RWPE1 (cell line): ENCODE measurements around the gene PRRX2.

Experiments
- CTCF ChIA-PET: fragments of 350-600 bp; sonication (Branson Sonifier 250); formaldehyde crosslinking; extraction: SDS; loops from one replicate; lab custom pipeline; 2021; lab: Yijun Ruan, JAX
- POLR2A ChIA-PET: fragments of 400-600 bp; formaldehyde crosslinking; extraction: SDS; loops from one replicate; lab custom pipeline; 2020; ENCODE audit warnings: antibody characterized with exemption; ENCODE audit not compliant: low non-redundant PET; lab: Yijun Ruan, JAX
- DNase-seq: peaks from one replicate; pipeline ENCODE4 v3.0.0; 2012; ENCODE audit warnings: low spot score
- H3K27ac ChIP-seq: fragments of 450-650 bp; 2 replicates; pipeline ENCODE4 v1.5.1; 2017
- CTCF ChIP-seq: fragments of 450-650 bp; conservative IDR thresholded peaks from 2 replicates; pipeline ENCODE4 v1.5.1; 2017; ENCODE audit warnings: low read depth, mild to moderate bottlenecking

PRRX2 gene

GRCh38 chr9:129749575-129749974 is 84.1 kb downstream of the PRRX2 start:
- H3K27ac ChIP-seq = peak overlapping the region; percentile 81
- POLR2A ChIA-PET = no interaction called here
- TF ChIP-seq CTCF = no peak

GRCh38 chr9:129750013-129750638 is 84.7 kb downstream of the PRRX2 start:
- peak overlapping the region; percentile 81 for H3K27ac ChIP-seq
- ChIA-PET POLR2A (no interaction called here), CTCF (interaction anchor here (0.5 to 2.0 kb wide), 6 partner anchors 12 to 476 kb away, joined by 3 to 20 read pairs (median 4); no protein-coding TSS in a partner anchor)
- peak; percentile 94 for DNase-seq
- no peak for TF ChIP-seq CTCF

More at GRCh38 chr9:129749575-129749974, 84.1 kb downstream of the PRRX2 start:
- CTCF ChIA-PET = interaction anchor here (0.5 to 1.8 kb wide), 8 partner anchors 12 to 476 kb away, joined by 3 to 8 read pairs (median 4); no protein-coding TSS in a partner anchor
- DNase-seq = no peak

GRCh38 chr9:129751841-129752801 is 86.7 kb downstream of the PRRX2 start:
- peak overlapping the region; percentile 81 for H3K27ac ChIP-seq
- TF ChIP-seq CTCF = no peak
- ChIA-PET POLR2A (interaction anchor here (1.1 kb wide), 1 partner anchor 21 kb away, joined by 3 read pairs; no protein-coding TSS in a partner anchor), CTCF (interaction anchor here (0.5 to 2.0 kb wide), 12 partner anchors 12 to 341 kb away, joined by 3 to 20 read pairs (median 4); no protein-coding TSS in a partner anchor)
- peak; percentile 98 for DNase-seq

- peak within 1 kb of the TSS; percentile 81 for H3K27ac ChIP-seq
These were observed 87.7 kb downstream of the PRRX2 start, which contains the start of gene PTGES for GRCh38 chr9:129752900-129753729. Gene PTGES, minus strand, starts transcription at chr9:129753042. Its CDS starts 30 bp downstream, at chr9:129753012.

GRCh38 chr9:129755151-129755550 is 89.7 kb downstream of the PRRX2 start:
- TF ChIP-seq CTCF = no peak
- ChIA-PET POLR2A (no interaction called here), CTCF (interaction anchor here (0.6 to 1.3 kb wide), 2 partner anchors 17 to 340 kb away, joined by 3 to 7 read pairs; no protein-coding TSS in a partner anchor)

More at GRCh38 chr9:129752900-129753729, 87.7 kb downstream of the PRRX2 start, which contains the start of gene PTGES:
- no peak for TF ChIP-seq CTCF
- ChIA-PET POLR2A (interaction anchor here (1.1 kb wide), 1 partner anchor 20 kb away, joined by 3 read pairs; no protein-coding TSS in a partner anchor), CTCF (interaction anchor here (0.5 to 1.3 kb wide), 6 partner anchors 13 to 852 kb away, joined by 3 to 5 read pairs (median 4); no protein-coding TSS in a partner anchor)
- DNase-seq = peak; percentile 88

More at GRCh38 chr9:129755151-129755550, 89.7 kb downstream of the PRRX2 start:
- DNase-seq = no peak
- H3K27ac ChIP-seq = no peak overlapping the region
